AG09319 (cell line): ENCODE data around the gene ASPSCR1.

Source experiments
- DNase-seq: peaks from one replicate; pipeline ENCODE4 v3.0.0-alpha.2; 2010; ENCODE audit warnings: low read depth; ENCODE audit errors: extremely low read depth
- CTCF ChIP-seq: IDR thresholded peaks from 2 replicates; pipeline ENCODE4 v1.5.1; 2011; ENCODE audit warnings: low read depth, mild to moderate bottlenecking, inconsistent platforms, low read length, moderate library complexity

ASPSCR1 gene

GRCh38 chr17:82031885-82032627 lies 54.6 kb downstream of the ASPSCR1 start:
- DNase-seq = no peak
- no peak for TF ChIP-seq CTCF

- no peak for DNase-seq
- TF ChIP-seq CTCF = no peak
Observed at GRCh38 chr17:82033359-82034085, 56.1 kb downstream of the ASPSCR1 start.

GRCh38 chr17:82034371-82035011 lies 57.1 kb downstream of the ASPSCR1 start:
- DNase-seq = no peak
- no peak for TF ChIP-seq CTCF

- no peak for TF ChIP-seq CTCF
- DNase-seq = no peak
Observed at GRCh38 chr17:82035488-82035887, 58.1 kb downstream of the ASPSCR1 start.

GRCh38 chr17:82035956-82036633 lies 58.7 kb downstream of the ASPSCR1 start:
- TF ChIP-seq CTCF = no peak
- DNase-seq = no peak

- DNase-seq = no peak
- no peak for TF ChIP-seq CTCF
Observed at GRCh38 chr17:82036634-82037091, 59.2 kb downstream of the ASPSCR1 start.
